Measurements from ENCODE around the gene SCN5A. TPM values are rescaled to one million over a fixed set of nuclear protein-coding genes. Genes with fewer than 3 reads are reported as not detected.

The SCN5A gene
- total and polyA plus RNA-seq, 2 of the 8 experiments (the other 6 are each of a cell fraction or from before 2014, with no cell fraction given), result 4.8 to 11.4 TPM

DNA sequence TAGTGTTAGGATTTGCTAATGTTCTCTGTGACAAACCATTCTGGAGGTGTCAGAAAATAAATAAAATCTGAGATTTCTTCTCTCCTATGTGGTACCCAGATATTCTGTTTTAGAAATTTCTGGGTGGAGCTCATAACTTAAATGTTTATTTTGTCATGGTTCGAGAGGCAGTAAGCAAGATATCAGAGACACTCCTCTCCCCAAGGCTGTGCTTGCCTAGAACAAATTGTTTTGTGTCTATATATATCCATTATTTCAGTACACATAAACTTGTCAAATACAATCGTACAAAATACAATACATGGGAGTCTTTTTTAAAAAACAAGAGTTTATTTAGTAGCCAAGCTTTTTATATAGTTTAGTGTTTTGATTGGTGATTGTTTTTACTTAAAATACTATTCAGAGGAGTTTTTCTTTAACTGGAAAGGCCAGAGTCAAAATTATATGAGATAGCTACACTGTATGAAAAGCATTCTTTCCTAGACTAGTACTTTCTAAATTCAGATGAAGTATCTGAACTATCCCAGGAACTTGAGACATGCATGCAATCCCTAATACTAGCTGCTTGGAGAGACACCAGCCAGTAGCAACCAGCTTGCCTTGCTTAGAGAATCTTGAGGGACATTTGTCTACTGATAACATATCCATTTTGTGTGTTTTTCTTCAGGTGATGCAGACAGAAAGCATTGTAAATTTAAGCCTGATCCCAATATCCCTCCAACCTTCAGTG is 148.6 kb downstream of the SCN5A start:
- 95% methylated on average over 2 of the region's 2 CpGs; no CpG with 5 or more reads in 1 of the 2 experiments for WGBS, 2 experiments (ENCODE audit: extremely low coverage in 1 of 2, insufficient coverage in 1 of 2, insufficient read length in 1 of 2, insufficient replicate concordance in 2 of 2, low coverage in 1 of 2, low lambda C conversion rate in 2 of 2, missing lambda C conversion rate in 1 of 2)
- no peak overlapping the region for H3K56ac ChIP-seq (replicated peaks; ENCODE audit: insufficient read length, low read depth, low read length)
- H4K8ac ChIP-seq (ENCODE audit: extremely low read depth, insufficient read depth, low read length), result no peak overlapping the region
- H3K27ac ChIP-seq (ENCODE audit: low read depth, low read length), result no peak overlapping the region
- no peak overlapping the region for H3K4me2 ChIP-seq (ENCODE audit: insufficient read depth in 1 of 2, low read depth in 2 of 2, low read length in 2 of 2)
- no peak overlapping the region for H2AFZ ChIP-seq (ENCODE audit: low read length)
- no peak overlapping the region for H4K91ac ChIP-seq (replicated peaks; ENCODE audit: insufficient read length, low read length)
- peaks cover 0 to 2% (median 0%) of the 10 kb centered on the region in 4 experiments; a peak in 1 of 7 replicates for H3K4me1 ChIP-seq (replicated peaks in 1 of 4; ENCODE audit: control insufficient read depth in 3 of 4, insufficient read depth in 4 of 4, low read length in 3 of 4)
- H3K18ac ChIP-seq (ENCODE audit: extremely low read depth, low read length), result no peak overlapping the region
- H2BK120ac ChIP-seq (replicated peaks; ENCODE audit: low read depth, low read length), result no peak overlapping the region
- H4K20me1 ChIP-seq (replicated peaks in 1 of 2; ENCODE audit: control insufficient read depth in 1 of 2, insufficient read depth in 2 of 2, low read length in 2 of 2), result no peaks in the 10 kb centered on the region
- H3K14ac ChIP-seq (ENCODE audit: insufficient read length), result no peak overlapping the region
- peaks cover 0 to 31% (median 6%) of the 10 kb centered on the region in 4 experiments; a peak in 5 of 8 replicates for H3K36me3 ChIP-seq (ENCODE audit: control insufficient read depth in 2 of 4, insufficient read depth in 4 of 4, low read length in 3 of 4)
- H3K23ac ChIP-seq (ENCODE audit: insufficient read length), result no peak overlapping the region
- H2BK5ac ChIP-seq (ENCODE audit: low read depth, low read length), result no peak overlapping the region
- H2BK20ac ChIP-seq (ENCODE audit: low read length), result no peak overlapping the region
- H3K4me3 ChIP-seq (ENCODE audit: extremely low read depth in 1 of 4, insufficient read depth in 2 of 4, low read depth in 3 of 4, low read length in 4 of 4), result no peak overlapping the region
- no peak overlapping the region for H3K4ac ChIP-seq (replicated peaks; ENCODE audit: insufficient read length, low read depth, low read length)
- H3K27me3 ChIP-seq (replicated peaks in 1 of 4; ENCODE audit: control insufficient read depth in 3 of 4, extremely low read depth in 1 of 4, insufficient read depth in 3 of 4, low read length in 3 of 4), result no peaks in the 10 kb centered on the region
- no peak overlapping the region for H2BK15ac ChIP-seq (ENCODE audit: low read length)
- H3K9ac ChIP-seq (replicated peaks in 1 of 4; ENCODE audit: extremely low read depth in 1 of 4, low read depth in 3 of 4, low read length in 3 of 4), result no peak overlapping the region
- H3K23me2 ChIP-seq (ENCODE audit: low read depth, low read length), result no peaks in the 10 kb centered on the region
- H2BK12ac ChIP-seq (ENCODE audit: low read depth, low read length), result no peak overlapping the region
- no peak for DNase-seq (ENCODE audit: low read depth in 1 of 2, low spot score in 2 of 2)
- no peak overlapping the region for H2AK5ac ChIP-seq (ENCODE audit: low read depth, low read length)
- ChIA-PET CTCF (ENCODE audit: partially characterized antibody) (interaction anchor here (0.9 to 2.9 kb wide), 6 partner anchors 9 to 219 kb away, joined by 3 to 17 read pairs (median 4); partner anchors contain the start of gene SLC22A14), POLR2A (ENCODE audit: partially characterized antibody) (no interaction called here)
- H4K5ac ChIP-seq (ENCODE audit: insufficient read length, low read depth, low read length), result no peak overlapping the region
- no peaks in the 10 kb centered on the region for H3K9me3 ChIP-seq (ENCODE audit: insufficient read depth in 2 of 2, low read depth in 1 of 2, low read length in 1 of 2)
- no peak for FAIRE-seq
- no peaks in the 10 kb centered on the region for H3K79me2 ChIP-seq (ENCODE audit: control insufficient read depth in 1 of 2, insufficient read depth in 2 of 2, low read length in 2 of 2)
- no peaks in the 10 kb centered on the region for H3K79me1 ChIP-seq (ENCODE audit: low read depth, low read length)
- TF ChIP-seq BRCA1 (IDR thresholded peaks at IDR 0.05; ENCODE audit: low read depth, low read length), result no peak
- TF ChIP-seq POU5F1 (IDR thresholded peaks at IDR 0.05; ENCODE audit: low read depth, low read length), result no peak
- no peak for TF ChIP-seq RBBP5 (IDR thresholded peaks at IDR 0.05; ENCODE audit: borderline replicate concordance, low read depth, low read length)
- no peak for TF ChIP-seq EP300 (IDR thresholded peaks at IDR 0.05; ENCODE audit: borderline replicate concordance in 1 of 2, low read depth in 2 of 2, low read length in 2 of 2)
- TF ChIP-seq YY1 (IDR thresholded peaks at IDR 0.05; ENCODE audit: low read depth, low read length), result no peak
- TF ChIP-seq ASH2L (IDR thresholded peaks at IDR 0.05; ENCODE audit: low read length), result no peak
- TF ChIP-seq FOSL1 (IDR thresholded peaks at IDR 0.05; ENCODE audit: insufficient read depth, low read depth, low read length), result no peak
- no peak for TF ChIP-seq SIX5 (IDR thresholded peaks at IDR 0.05; ENCODE audit: low read depth, low read length)
- no peak for TF ChIP-seq SAP30 (IDR thresholded peaks at IDR 0.05; ENCODE audit: insufficient read depth, insufficient replicate concordance, low read length)
- no peak for TF ChIP-seq SIN3A (conservative IDR thresholded peaks at IDR 0.05 in 1 of 2, IDR thresholded peaks at IDR 0.05 in 1 of 2; ENCODE audit: low read depth in 1 of 2, low read length in 2 of 2)
- TF ChIP-seq JUND (IDR thresholded peaks at IDR 0.05; ENCODE audit: low read length), result no peak
- no peak for TF ChIP-seq GTF2F1 (IDR thresholded peaks at IDR 0.05; ENCODE audit: borderline replicate concordance, low read depth, low read length)
- TF ChIP-seq HDAC6 (IDR thresholded peaks at IDR 0.05; ENCODE audit: low read depth, low read length), result no peak
